ENCODE data around the gene CLDN3.
"Not testable (repeated sequence)": the region's sequence is repeated elsewhere in the genome, so short reads cannot be mapped to it uniquely, and the experiment has no call there.

The CLDN3 gene

DNA sequence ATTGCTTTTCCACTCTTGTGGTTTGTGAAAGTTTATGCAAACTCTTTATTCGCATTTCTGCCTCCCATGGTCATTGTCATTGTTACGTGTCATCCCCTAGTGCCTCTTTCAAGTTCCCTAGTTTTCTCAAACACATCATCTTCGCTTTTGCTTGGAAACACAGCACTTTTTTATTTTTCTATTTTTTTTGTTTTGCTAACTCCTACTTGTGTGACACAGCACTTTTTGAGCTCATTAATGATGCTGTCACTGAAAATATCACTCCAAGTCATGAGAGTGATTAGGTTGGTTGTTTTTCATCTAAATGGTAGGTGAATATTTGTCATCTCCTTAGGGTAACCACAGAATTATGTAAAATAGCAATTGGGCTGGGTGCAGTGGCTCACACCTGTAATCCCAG is 42.1 kb downstream of the CLDN3 start:
- no peak overlapping the region for H3K4me3 ChIP-seq (ENCODE audit: insufficient read depth, low read depth, low read length, poor library complexity, severe bottlenecking)
- H3K36me3 ChIP-seq (ENCODE audit: control insufficient read depth, insufficient read depth, low read length) = no peaks in the 10 kb centered on the region
- H3K27ac ChIP-seq (ENCODE audit: insufficient read depth, low read length, poor library complexity, severe bottlenecking) = no peak overlapping the region
- DNase-seq = no peak
- no peaks in the 10 kb centered on the region for H3K4me1 ChIP-seq (ENCODE audit: control insufficient read depth, insufficient read depth, low read length, poor library complexity, severe bottlenecking)
- no peaks in the 10 kb centered on the region for H3K27me3 ChIP-seq (replicated peaks; ENCODE audit: control insufficient read depth, insufficient read depth, low read length, poor library complexity, severe bottlenecking)
- no peaks in the 10 kb centered on the region for H3K9me3 ChIP-seq (ENCODE audit: control insufficient read depth, low read length)

DNA sequence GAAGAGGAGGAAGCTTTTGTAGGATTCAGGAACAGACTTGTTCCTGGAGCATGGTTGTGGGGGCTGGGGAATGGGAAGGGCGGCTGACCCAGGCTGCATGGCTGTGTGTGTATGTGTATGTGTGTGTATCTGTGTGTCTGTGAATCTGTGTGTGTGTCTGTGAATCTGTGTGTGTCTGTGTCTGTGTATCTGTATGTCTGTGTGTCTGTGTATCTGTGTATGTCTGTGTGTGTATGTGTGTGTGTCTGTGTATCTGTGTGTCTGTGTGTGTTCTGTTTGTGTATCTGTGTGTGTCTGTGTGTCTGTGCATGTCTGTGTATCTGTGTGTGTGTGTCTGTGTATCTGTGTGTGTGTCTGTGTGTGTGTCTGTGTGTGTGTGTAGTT is 44.0 kb downstream of the CLDN3 start:
- H3K4me3 ChIP-seq (ENCODE audit: insufficient read depth, low read depth, low read length, poor library complexity, severe bottlenecking) = no peak overlapping the region
- no peaks in the 10 kb centered on the region for H3K36me3 ChIP-seq (ENCODE audit: control insufficient read depth, insufficient read depth, low read length)
- H3K27me3 ChIP-seq (replicated peaks; ENCODE audit: control insufficient read depth, insufficient read depth, low read length, poor library complexity, severe bottlenecking) = no peaks in the 10 kb centered on the region
- no peak for DNase-seq
- H3K27ac ChIP-seq (ENCODE audit: insufficient read depth, low read length, poor library complexity, severe bottlenecking) = no peak overlapping the region
- H3K4me1 ChIP-seq (ENCODE audit: control insufficient read depth, insufficient read depth, low read length, poor library complexity, severe bottlenecking) = no peaks in the 10 kb centered on the region
- H3K9me3 ChIP-seq (ENCODE audit: control insufficient read depth, low read length) = no peaks in the 10 kb centered on the region

DNA sequence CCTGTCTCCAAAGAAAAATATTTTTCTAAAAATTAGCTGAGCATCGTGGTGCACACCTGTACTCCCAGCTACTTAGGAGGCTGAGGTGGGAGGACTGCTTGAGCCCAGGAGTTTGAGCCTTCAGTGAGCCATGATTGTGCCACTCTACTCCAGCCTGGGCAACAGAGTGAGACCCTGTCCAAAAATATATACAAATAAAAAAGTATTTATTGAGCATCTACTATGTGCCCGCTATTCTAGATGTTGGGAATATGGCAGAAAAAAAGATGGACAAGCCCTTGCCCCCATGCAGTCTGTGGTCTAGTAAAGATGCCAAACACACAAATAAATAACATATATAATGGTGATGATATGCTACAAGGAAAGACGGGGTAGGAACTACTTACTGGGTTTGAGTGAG is 46.3 kb downstream of the CLDN3 start:
- Histone ChIP-seq H3K27ac (ENCODE audit: insufficient read depth, low read length, poor library complexity, severe bottlenecking) (no peak overlapping the region), H3K9me3 (ENCODE audit: control insufficient read depth, low read length) (no peaks in the 10 kb centered on the region), H3K4me3 (ENCODE audit: insufficient read depth, low read depth, low read length, poor library complexity, severe bottlenecking) (no peak overlapping the region), H3K36me3 (ENCODE audit: control insufficient read depth, insufficient read depth, low read length) (no peaks in the 10 kb centered on the region), H3K27me3 (replicated peaks; ENCODE audit: control insufficient read depth, insufficient read depth, low read length, poor library complexity, severe bottlenecking) (no peaks in the 10 kb centered on the region), H3K4me1 (ENCODE audit: control insufficient read depth, insufficient read depth, low read length, poor library complexity, severe bottlenecking) (peaks cover 7% of the 10 kb centered on the region)
- no peak for DNase-seq

GRCh38 chr7:73722785-73723184 is 47.3 kb downstream of the CLDN3 start:
- no peak overlapping the region for H3K4me3 ChIP-seq (ENCODE audit: insufficient read depth, low read depth, low read length, poor library complexity, severe bottlenecking)
- H3K27me3 ChIP-seq (replicated peaks; ENCODE audit: control insufficient read depth, insufficient read depth, low read length, poor library complexity, severe bottlenecking) = no peaks in the 10 kb centered on the region
- no peak overlapping the region for H3K27ac ChIP-seq (ENCODE audit: insufficient read depth, low read length, poor library complexity, severe bottlenecking)
- no peak for DNase-seq
- H3K36me3 ChIP-seq (ENCODE audit: control insufficient read depth, insufficient read depth, low read length) = no peaks in the 10 kb centered on the region
- H3K4me1 ChIP-seq (ENCODE audit: control insufficient read depth, insufficient read depth, low read length, poor library complexity, severe bottlenecking) = peaks cover 17% of the 10 kb centered on the region
- H3K9me3 ChIP-seq (ENCODE audit: control insufficient read depth, low read length) = no peaks in the 10 kb centered on the region

DNA sequence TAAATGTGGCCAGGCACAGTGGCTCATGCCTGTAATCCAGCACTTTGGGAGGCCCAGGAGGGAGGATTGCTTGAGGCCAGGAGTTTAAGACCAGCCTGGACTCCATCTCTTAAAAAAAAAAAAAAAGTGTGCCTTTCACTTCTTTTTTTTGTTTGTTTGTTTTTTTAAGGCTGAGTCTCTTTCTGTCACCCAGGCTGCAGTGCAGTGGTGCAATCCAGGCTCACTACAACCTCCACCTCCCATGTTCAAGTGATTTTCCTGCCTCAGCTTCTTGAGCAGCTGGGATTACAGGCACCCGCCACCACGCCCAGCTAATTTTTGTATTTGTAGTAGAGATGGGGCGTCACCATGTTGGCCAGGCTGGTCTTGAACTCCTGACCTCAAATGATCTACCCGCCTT is 47.9 kb downstream of the CLDN3 start:
- H3K27ac ChIP-seq (ENCODE audit: insufficient read depth, low read length, poor library complexity, severe bottlenecking); H3K27me3 ChIP-seq (replicated peaks; ENCODE audit: control insufficient read depth, insufficient read depth, low read length, poor library complexity, severe bottlenecking); H3K36me3 ChIP-seq (ENCODE audit: control insufficient read depth, insufficient read depth, low read length); H3K9me3 ChIP-seq (ENCODE audit: control insufficient read depth, low read length); H3K4me3 ChIP-seq (ENCODE audit: insufficient read depth, low read depth, low read length, poor library complexity, severe bottlenecking); DNase-seq: not testable (repeated sequence)
- H3K4me1 ChIP-seq (ENCODE audit: control insufficient read depth, insufficient read depth, low read length, poor library complexity, severe bottlenecking) = peaks cover 23% of the 10 kb centered on the region

DNA sequence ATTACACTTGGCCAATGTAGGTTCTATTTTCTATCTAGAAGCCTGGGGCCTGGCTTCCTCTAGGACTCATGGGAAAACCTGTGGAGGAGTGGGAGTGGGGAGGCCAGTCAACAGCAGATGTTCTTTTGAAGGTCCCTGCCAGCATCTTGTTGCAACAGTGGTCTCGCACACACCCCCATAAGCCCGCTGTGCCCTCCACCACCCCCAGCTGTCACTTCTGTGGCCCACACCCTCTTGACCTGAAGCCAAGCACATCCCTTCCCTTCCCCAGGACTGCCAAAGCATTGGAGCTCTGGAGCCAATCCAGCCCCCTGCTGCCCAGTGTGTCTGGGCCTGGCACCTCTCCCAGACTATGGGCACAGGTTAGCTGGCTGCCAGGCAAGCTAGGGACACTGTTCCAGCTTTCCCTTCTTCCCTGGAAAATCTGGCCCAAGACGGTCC is 48.7 kb downstream of the CLDN3 start:
- DNase-seq = no peak
- Histone ChIP-seq H3K36me3 (ENCODE audit: control insufficient read depth, insufficient read depth, low read length) (no peaks in the 10 kb centered on the region), H3K27me3 (replicated peaks; ENCODE audit: control insufficient read depth, insufficient read depth, low read length, poor library complexity, severe bottlenecking) (no peaks in the 10 kb centered on the region), H3K4me3 (ENCODE audit: insufficient read depth, low read depth, low read length, poor library complexity, severe bottlenecking) (no peak overlapping the region), H3K4me1 (ENCODE audit: control insufficient read depth, insufficient read depth, low read length, poor library complexity, severe bottlenecking) (peaks cover 31% of the 10 kb centered on the region), H3K9me3 (ENCODE audit: control insufficient read depth, low read length) (no peaks in the 10 kb centered on the region), H3K27ac (ENCODE audit: insufficient read depth, low read length, poor library complexity, severe bottlenecking) (no peak overlapping the region)

GRCh38 chr7:73720443-73720842 is 49.6 kb downstream of the CLDN3 start:
- not testable (repeated sequence) for H3K27ac ChIP-seq (ENCODE audit: insufficient read depth, low read length, poor library complexity, severe bottlenecking); H3K36me3 ChIP-seq (ENCODE audit: control insufficient read depth, insufficient read depth, low read length); H3K4me3 ChIP-seq (ENCODE audit: insufficient read depth, low read depth, low read length, poor library complexity, severe bottlenecking); DNase-seq; H3K27me3 ChIP-seq (replicated peaks; ENCODE audit: control insufficient read depth, insufficient read depth, low read length, poor library complexity, severe bottlenecking); H3K9me3 ChIP-seq (ENCODE audit: control insufficient read depth, low read length)
- peaks cover 32% of the 10 kb centered on the region for H3K4me1 ChIP-seq (ENCODE audit: control insufficient read depth, insufficient read depth, low read length, poor library complexity, severe bottlenecking)

DNA sequence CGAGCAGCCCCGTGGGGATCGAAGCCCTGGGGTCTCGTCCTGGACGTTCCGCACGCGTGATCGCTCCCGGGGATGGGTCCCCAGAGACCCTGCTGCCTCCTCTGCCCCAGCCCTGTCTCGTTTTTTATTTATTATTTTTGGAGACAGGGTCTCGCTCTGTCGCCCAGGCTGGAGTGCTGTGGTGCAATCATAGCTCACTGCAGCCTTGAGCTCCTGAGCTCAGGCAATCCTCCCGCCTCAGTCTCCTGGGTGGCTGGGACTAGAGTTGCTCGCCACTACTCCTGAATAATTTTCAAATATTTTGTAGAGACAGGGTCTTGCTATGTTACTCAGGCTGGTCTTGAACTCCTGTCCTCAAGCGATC is 50.3 kb downstream of the CLDN3 start:
- H3K4me3 ChIP-seq (ENCODE audit: insufficient read depth, low read depth, low read length, poor library complexity, severe bottlenecking) = peak overlapping the region; percentile 42
- no peak for DNase-seq
- H3K4me1 ChIP-seq (ENCODE audit: control insufficient read depth, insufficient read depth, low read length, poor library complexity, severe bottlenecking) = peaks cover 32% of the 10 kb centered on the region
- peaks cover 3% of the 10 kb centered on the region for H3K36me3 ChIP-seq (ENCODE audit: control insufficient read depth, insufficient read depth, low read length)
- H3K9me3 ChIP-seq (ENCODE audit: control insufficient read depth, low read length) = no peaks in the 10 kb centered on the region
- H3K27ac ChIP-seq (ENCODE audit: insufficient read depth, low read length, poor library complexity, severe bottlenecking) = no peak overlapping the region
- no peaks in the 10 kb centered on the region for H3K27me3 ChIP-seq (replicated peaks; ENCODE audit: control insufficient read depth, insufficient read depth, low read length, poor library complexity, severe bottlenecking)
